MG63 (cell line): ENCODE results near the gene SLC26A4. TPM values are rescaled to one million over a fixed set of nuclear protein-coding genes. Genes with fewer than 3 reads are reported as not detected.

ENCODE experiments used
- DNase-seq: peaks from one replicate; pipeline ENCODE4 v3.0.0-alpha.2; 2020
- H3K27me3 ChIP-seq: fragments of 250-450 bp; sonication (Bioruptor Pico); 2 replicates; pipeline ENCODE4 v1.5.1; 2020; ENCODE audit warnings: mild to moderate bottlenecking, moderate library complexity
- H3K36me3 ChIP-seq: fragments of 250-450 bp; sonication (Bioruptor Pico); 2 replicates; pipeline ENCODE4 v1.5.1; 2020; ENCODE audit warnings: mild to moderate bottlenecking, moderate library complexity
- H3K4me3 ChIP-seq: fragments of 250-450 bp; sonication (Bioruptor Pico); 2 replicates; pipeline ENCODE4 v1.5.1; 2020; ENCODE audit warnings: mild to moderate bottlenecking, moderate library complexity
- H3K9me3 ChIP-seq: fragments of 250-450 bp; sonication (Bioruptor Pico); 2 replicates; pipeline ENCODE4 v1.5.1; 2020; ENCODE audit warnings: mild to moderate bottlenecking, moderate library complexity
- total RNA-seq: library from RNA; depleted of rRNA; stranded (reverse); fragments of >200 nt; shearing (Covaris generic); gene quantifications from 2 replicates; pipeline ENCODE4 v1.2.3, GENCODE V29; 2014; ENCODE audit warnings: low replicate concordance

The SLC26A4 gene
- total RNA-seq, 1 experiment from 2014 or later, result 0.49 TPM

- Histone ChIP-seq H3K9me3 (no peaks in the 10 kb centered on the region), H3K36me3 (no peaks in the 10 kb centered on the region), H3K27me3 (no peaks in the 10 kb centered on the region), H3K4me3 (no peak overlapping the region)
- no peak for DNase-seq
Observed at GRCh38 chr7:107684287-107684686, 23.7 kb downstream of the SLC26A4 start.

GRCh38 chr7:107684947-107685463 lies 24.4 kb downstream of the SLC26A4 start:
- no peaks in the 10 kb centered on the region for H3K9me3 ChIP-seq
- DNase-seq, result no peak
- H3K27me3 ChIP-seq, result no peaks in the 10 kb centered on the region
- H3K4me3 ChIP-seq, result no peak overlapping the region
- H3K36me3 ChIP-seq, result no peaks in the 10 kb centered on the region

- no peak overlapping the region for H3K4me3 ChIP-seq
- DNase-seq, result no peak
- no peaks in the 10 kb centered on the region for H3K27me3 ChIP-seq
- no peaks in the 10 kb centered on the region for H3K9me3 ChIP-seq
- H3K36me3 ChIP-seq, result no peaks in the 10 kb centered on the region
Observed at GRCh38 chr7:107686816-107687387, 26.3 kb downstream of the SLC26A4 start.

GRCh38 chr7:107687656-107688055 lies 27.0 kb downstream of the SLC26A4 start:
- DNase-seq, result peak; percentile 47
- H3K4me3 ChIP-seq, result no peak overlapping the region
- H3K27me3 ChIP-seq, result no peaks in the 10 kb centered on the region
- H3K9me3 ChIP-seq, result no peaks in the 10 kb centered on the region
- H3K36me3 ChIP-seq, result no peaks in the 10 kb centered on the region

GRCh38 chr7:107689553-107689952 lies 28.9 kb downstream of the SLC26A4 start:
- no peaks in the 10 kb centered on the region for H3K36me3 ChIP-seq

GRCh38 chr7:107690084-107690483 lies 29.5 kb downstream of the SLC26A4 start:
- no peak overlapping the region for H3K4me3 ChIP-seq
- no peaks in the 10 kb centered on the region for H3K36me3 ChIP-seq
- DNase-seq, result no peak
- H3K9me3 ChIP-seq, result no peaks in the 10 kb centered on the region
- no peaks in the 10 kb centered on the region for H3K27me3 ChIP-seq

More at GRCh38 chr7:107689553-107689952, 28.9 kb downstream of the SLC26A4 start:
- no peaks in the 10 kb centered on the region for H3K27me3 ChIP-seq
- H3K4me3 ChIP-seq, result no peak overlapping the region
- no peak for DNase-seq
- H3K9me3 ChIP-seq, result no peaks in the 10 kb centered on the region

- H3K36me3 ChIP-seq, result no peaks in the 10 kb centered on the region
- H3K4me3 ChIP-seq, result no peak overlapping the region
- DNase-seq, result no peak
- no peaks in the 10 kb centered on the region for H3K27me3 ChIP-seq
- no peaks in the 10 kb centered on the region for H3K9me3 ChIP-seq
Observed at GRCh38 chr7:107690611-107691010, 30.0 kb downstream of the SLC26A4 start.

GRCh38 chr7:107691716-107692115 lies 31.1 kb downstream of the SLC26A4 start:
- H3K36me3 ChIP-seq, result no peaks in the 10 kb centered on the region
- H3K27me3 ChIP-seq, result no peaks in the 10 kb centered on the region
- no peaks in the 10 kb centered on the region for H3K9me3 ChIP-seq
- H3K4me3 ChIP-seq, result no peak overlapping the region
- DNase-seq, result no peak

GRCh38 chr7:107692501-107692900 lies 31.9 kb downstream of the SLC26A4 start:
- Histone ChIP-seq H3K9me3 (no peaks in the 10 kb centered on the region), H3K27me3 (no peaks in the 10 kb centered on the region), H3K4me3 (no peak overlapping the region), H3K36me3 (no peaks in the 10 kb centered on the region)
- DNase-seq, result no peak

- Histone ChIP-seq H3K27me3 (no peaks in the 10 kb centered on the region), H3K4me3 (no peak overlapping the region), H3K36me3 (no peaks in the 10 kb centered on the region), H3K9me3 (no peaks in the 10 kb centered on the region)
- no peak for DNase-seq
Observed at GRCh38 chr7:107693396-107693795, 32.8 kb downstream of the SLC26A4 start.

GRCh38 chr7:107694386-107694785 lies 33.8 kb downstream of the SLC26A4 start:
- DNase-seq, result no peak

GRCh38 chr7:107696330-107696946 lies 35.8 kb downstream of the SLC26A4 start:
- Histone ChIP-seq H3K36me3 (no peaks in the 10 kb centered on the region), H3K9me3 (no peaks in the 10 kb centered on the region), H3K4me3 (no peak overlapping the region), H3K27me3 (no peaks in the 10 kb centered on the region)
- DNase-seq, result no peak

More at GRCh38 chr7:107694386-107694785, 33.8 kb downstream of the SLC26A4 start:
- H3K9me3 ChIP-seq, result no peaks in the 10 kb centered on the region
- H3K27me3 ChIP-seq, result no peaks in the 10 kb centered on the region
- no peak overlapping the region for H3K4me3 ChIP-seq
- no peaks in the 10 kb centered on the region for H3K36me3 ChIP-seq

GRCh38 chr7:107697321-107698049 lies 36.9 kb downstream of the SLC26A4 start:
- Histone ChIP-seq H3K27me3 (no peaks in the 10 kb centered on the region), H3K36me3 (no peaks in the 10 kb centered on the region), H3K4me3 (no peak overlapping the region), H3K9me3 (no peaks in the 10 kb centered on the region)
- DNase-seq, result no peak

GRCh38 chr7:107700570-107700969 lies 39.9 kb downstream of the SLC26A4 start:
- no peaks in the 10 kb centered on the region for H3K27me3 ChIP-seq
- H3K9me3 ChIP-seq, result no peaks in the 10 kb centered on the region
- no peak overlapping the region for H3K4me3 ChIP-seq
- H3K36me3 ChIP-seq, result no peaks in the 10 kb centered on the region
- DNase-seq, result no peak

GRCh38 chr7:107701191-107701590 lies 40.6 kb downstream of the SLC26A4 start:
- no peaks in the 10 kb centered on the region for H3K27me3 ChIP-seq
- H3K36me3 ChIP-seq, result no peaks in the 10 kb centered on the region
- no peak for DNase-seq
- no peaks in the 10 kb centered on the region for H3K9me3 ChIP-seq
- H3K4me3 ChIP-seq, result no peak overlapping the region

- H3K27me3 ChIP-seq, result no peaks in the 10 kb centered on the region
- no peak overlapping the region for H3K4me3 ChIP-seq
- DNase-seq, result no peak
- H3K9me3 ChIP-seq, result no peaks in the 10 kb centered on the region
- no peaks in the 10 kb centered on the region for H3K36me3 ChIP-seq
Observed at GRCh38 chr7:107703219-107703618, 42.6 kb downstream of the SLC26A4 start.

- DNase-seq, result no peak
- Histone ChIP-seq H3K9me3 (no peaks in the 10 kb centered on the region), H3K4me3 (no peak overlapping the region), H3K27me3 (no peaks in the 10 kb centered on the region), H3K36me3 (no peaks in the 10 kb centered on the region)
Observed at GRCh38 chr7:107703872-107704271, 43.2 kb downstream of the SLC26A4 start.
